KMS-11 (cell line): Measurements from ENCODE around the gene MRC2.

Experiments
- H2AFZ ChIP-seq: fragments of 200-600 bp; sonication (generic); 2 replicates; pipeline ENCODE4 v1.6.1; 2016; ENCODE audit warnings: antibody characterized with exemption, mixed run types, low read depth
- H3K27ac ChIP-seq: fragments of 200-600 bp; sonication (generic); 2 replicates; pipeline ENCODE4 v1.6.1; 2016; ENCODE audit warnings: mild to moderate bottlenecking, mixed run types
- H3K27me3 ChIP-seq: fragments of 200-600 bp; sonication (generic); 2 replicates; pipeline ENCODE4 v1.6.1; 2017; ENCODE audit warnings: mild to moderate bottlenecking, low read depth, mixed run types, moderate library complexity; ENCODE audit not compliant: insufficient read depth
- H3K36me3 ChIP-seq: fragments of 200-600 bp; sonication (generic); 2 replicates; pipeline ENCODE4 v1.6.1; 2017; ENCODE audit warnings: mild to moderate bottlenecking, mixed run types; ENCODE audit not compliant: insufficient read depth
- H3K4me1 ChIP-seq: fragments of 200-600 bp; sonication (generic); 2 replicates; pipeline ENCODE4 v1.6.1; 2016; ENCODE audit warnings: mild to moderate bottlenecking, low read depth, mixed run types; ENCODE audit not compliant: poor library complexity, severe bottlenecking
- H3K4me2 ChIP-seq: fragments of 200-600 bp; sonication (generic); 2 replicates; pipeline ENCODE4 v1.7.0; 2016; ENCODE audit warnings: mild to moderate bottlenecking, mixed run types
- H3K4me3 ChIP-seq: fragments of 200-600 bp; sonication (generic); IDR thresholded peaks from 2 replicates; pipeline ENCODE4 v1.6.1; 2017; ENCODE audit warnings: low read depth, low read length, mixed read lengths; ENCODE audit not compliant: insufficient read depth
- H3K79me2 ChIP-seq: fragments of 200-600 bp; sonication (generic); 2 replicates; pipeline ENCODE4 v1.6.1; 2016; ENCODE audit warnings: low read depth, mixed run types; ENCODE audit not compliant: insufficient read depth
- H3K9ac ChIP-seq: fragments of 200-600 bp; sonication (generic); 2 replicates; pipeline ENCODE4 v1.6.1; 2016; ENCODE audit warnings: mild to moderate bottlenecking, mixed run types
- H4K20me1 ChIP-seq: fragments of 200-600 bp; sonication (generic); 2 replicates; pipeline ENCODE4 v1.6.1; 2016; ENCODE audit warnings: mild to moderate bottlenecking, mixed run types; ENCODE audit not compliant: insufficient read depth
- TF ChIP-seq, protein P1 (sequence below): fragments of 200-600 bp; sonication (generic); conservative IDR thresholded peaks from 2 replicates; pipeline ENCODE4 v1.6.1; 2017; ENCODE audit warnings: low read depth, mild to moderate bottlenecking, antibody characterized with exemption, low read length, moderate library complexity, mixed read lengths

Gene MRC2

DNA sequence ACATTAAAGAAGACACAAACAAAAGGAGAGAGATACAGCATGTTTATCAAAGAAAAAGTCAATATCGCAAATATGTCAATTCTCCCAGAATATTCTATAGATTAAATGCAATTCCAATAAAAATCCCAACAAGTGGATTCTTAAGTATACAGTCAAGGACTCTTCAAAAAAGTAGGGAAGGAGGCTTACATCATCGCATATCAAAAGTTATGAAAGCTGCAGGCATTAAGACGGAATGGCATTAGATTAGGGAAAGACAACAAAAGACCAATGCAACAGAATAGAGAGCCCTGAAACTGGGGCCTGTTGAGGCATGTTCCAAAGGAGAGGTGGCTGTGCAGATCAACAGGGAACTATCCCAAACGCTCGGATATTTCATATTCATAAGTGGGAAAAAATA is 104.7 kb downstream of the MRC2 start:
- Histone ChIP-seq H3K4me1 (no peaks in the 10 kb centered on the region), H3K4me3 (no peak overlapping the region), H2AFZ (no peak overlapping the region), H3K36me3 (no peaks in the 10 kb centered on the region), H3K79me2 (no peaks in the 10 kb centered on the region), H3K27ac (no peak overlapping the region), H3K9ac (no peak overlapping the region), H3K4me2 (no peak overlapping the region), H3K27me3 (no peaks in the 10 kb centered on the region), H4K20me1 (no peaks in the 10 kb centered on the region)
- TF ChIP-seq, protein P1, sequence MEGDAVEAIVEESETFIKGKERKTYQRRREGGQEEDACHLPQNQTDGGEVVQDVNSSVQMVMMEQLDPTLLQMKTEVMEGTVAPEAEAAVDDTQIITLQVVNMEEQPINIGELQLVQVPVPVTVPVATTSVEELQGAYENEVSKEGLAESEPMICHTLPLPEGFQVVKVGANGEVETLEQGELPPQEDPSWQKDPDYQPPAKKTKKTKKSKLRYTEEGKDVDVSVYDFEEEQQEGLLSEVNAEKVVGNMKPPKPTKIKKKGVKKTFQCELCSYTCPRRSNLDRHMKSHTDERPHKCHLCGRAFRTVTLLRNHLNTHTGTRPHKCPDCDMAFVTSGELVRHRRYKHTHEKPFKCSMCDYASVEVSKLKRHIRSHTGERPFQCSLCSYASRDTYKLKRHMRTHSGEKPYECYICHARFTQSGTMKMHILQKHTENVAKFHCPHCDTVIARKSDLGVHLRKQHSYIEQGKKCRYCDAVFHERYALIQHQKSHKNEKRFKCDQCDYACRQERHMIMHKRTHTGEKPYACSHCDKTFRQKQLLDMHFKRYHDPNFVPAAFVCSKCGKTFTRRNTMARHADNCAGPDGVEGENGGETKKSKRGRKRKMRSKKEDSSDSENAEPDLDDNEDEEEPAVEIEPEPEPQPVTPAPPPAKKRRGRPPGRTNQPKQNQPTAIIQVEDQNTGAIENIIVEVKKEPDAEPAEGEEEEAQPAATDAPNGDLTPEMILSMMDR = no peak

DNA sequence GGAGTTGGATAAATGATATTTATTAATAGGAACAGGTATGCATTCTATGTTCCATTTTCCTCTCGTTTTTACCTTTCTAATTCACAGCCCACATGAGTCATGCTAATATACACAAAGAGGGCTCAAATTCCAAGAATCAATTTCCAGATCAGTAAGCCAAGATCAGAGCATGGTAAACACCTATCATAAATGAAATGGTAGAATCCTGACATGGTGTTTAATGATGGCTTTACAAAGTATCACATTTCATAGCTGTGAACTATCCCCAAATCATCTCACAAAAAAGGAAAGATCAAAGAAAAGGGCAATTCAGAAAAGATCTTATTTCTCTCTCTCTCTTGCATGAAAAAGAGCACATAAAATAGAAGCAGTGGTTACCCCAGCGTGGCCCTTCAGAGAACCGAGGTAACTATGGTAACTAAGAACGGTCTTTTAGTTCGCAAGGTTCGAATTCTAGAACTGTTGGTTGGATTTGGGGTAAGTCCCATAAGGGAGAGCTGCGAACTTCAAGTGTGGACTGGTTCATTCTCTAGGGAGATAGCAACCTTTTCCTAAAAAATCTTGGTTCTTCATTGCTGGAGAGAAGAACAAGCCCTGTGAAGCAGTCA is 107.7 kb downstream of the MRC2 start:
- TF ChIP-seq, protein P1 = no peak
- Histone ChIP-seq H3K4me3 (no peak overlapping the region), H3K4me1 (no peaks in the 10 kb centered on the region), H2AFZ (no peak overlapping the region), H3K36me3 (no peaks in the 10 kb centered on the region), H3K27ac (no peak overlapping the region), H4K20me1 (no peaks in the 10 kb centered on the region), H3K27me3 (no peaks in the 10 kb centered on the region), H3K4me2 (no peak overlapping the region), H3K9ac (no peak overlapping the region), H3K79me2 (no peaks in the 10 kb centered on the region)

DNA sequence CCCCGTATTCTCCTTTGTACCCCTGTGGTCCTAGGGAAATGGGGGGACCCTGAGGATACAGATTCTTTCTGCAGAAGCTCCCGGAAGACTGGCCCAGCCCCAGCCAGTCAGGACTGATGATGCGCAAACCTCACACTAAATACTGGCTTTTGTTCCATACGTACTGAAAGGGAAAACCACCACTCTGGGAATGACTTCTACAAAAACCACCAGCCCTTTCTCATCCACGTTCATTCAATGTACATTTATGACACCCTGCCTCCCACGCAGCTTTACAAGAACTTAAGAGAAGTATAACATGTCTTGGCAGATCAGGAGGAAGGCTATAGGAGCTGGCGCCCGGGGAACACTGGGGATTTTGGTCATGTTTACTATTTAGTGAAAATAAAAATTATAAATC is 110.0 kb downstream of the MRC2 start:
- H3K36me3 ChIP-seq = no peaks in the 10 kb centered on the region
- no peaks in the 10 kb centered on the region for H3K27me3 ChIP-seq
- H2AFZ ChIP-seq = no peak overlapping the region
- H3K4me3 ChIP-seq = no peak overlapping the region
- no peaks in the 10 kb centered on the region for H4K20me1 ChIP-seq
- no peak overlapping the region for H3K9ac ChIP-seq
- no peaks in the 10 kb centered on the region for H3K79me2 ChIP-seq
- H3K4me1 ChIP-seq = no peaks in the 10 kb centered on the region
- H3K27ac ChIP-seq = no peak overlapping the region
- H3K4me2 ChIP-seq = no peak overlapping the region
- TF ChIP-seq, protein P1 = no peak

DNA sequence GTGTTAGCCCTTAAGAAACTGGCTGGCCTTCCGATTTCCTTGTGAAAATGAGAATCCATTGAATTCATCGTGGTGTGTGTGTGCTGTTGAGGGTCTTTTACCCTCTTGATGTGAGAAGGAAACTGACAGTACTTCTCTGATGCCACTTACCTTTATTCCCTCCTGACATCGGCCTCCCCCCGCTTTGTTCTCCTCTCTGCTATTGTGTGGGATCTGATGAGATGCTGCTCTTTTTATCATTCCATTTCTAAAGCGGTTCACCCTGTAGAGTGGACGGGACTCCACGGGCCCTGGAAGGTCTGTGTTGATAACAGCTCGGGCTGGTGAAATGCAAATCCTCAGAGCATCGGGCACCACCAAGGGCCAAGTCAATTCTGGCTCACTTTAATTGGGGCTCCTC is 110.8 kb downstream of the MRC2 start:
- Histone ChIP-seq H3K4me3 (no peak overlapping the region), H3K9ac (no peak overlapping the region), H4K20me1 (no peaks in the 10 kb centered on the region), H3K4me2 (no peak overlapping the region), H3K36me3 (no peaks in the 10 kb centered on the region), H3K27me3 (no peaks in the 10 kb centered on the region), H3K79me2 (no peaks in the 10 kb centered on the region), H2AFZ (no peak overlapping the region), H3K27ac (no peak overlapping the region), H3K4me1 (no peaks in the 10 kb centered on the region)
- TF ChIP-seq, protein P1 = no peak
